Esophagus muscularis mucosa (tissue), 4 donors: ENCODE results near the gene CORO2B.

Experiments used
- EP300 ChIP-seq: sonication (generic); formaldehyde crosslinking; IDR thresholded peaks from one replicate; pipeline ENCODE4 v1.6.1; 2017; ENCODE audit warnings: antibody characterized with exemption
- POLR2A ChIP-seq: fragments of 450-650 bp; IDR thresholded peaks from one replicate; pipeline ENCODE4 v1.6.1; 2017; ENCODE audit warnings: antibody characterized with exemption, moderate library complexity, mild to moderate bottlenecking, low read depth
- POLR2AphosphoS5 ChIP-seq, 2 donors: sonication (generic); formaldehyde crosslinking; IDR thresholded peaks; one replicate each; pipeline ENCODE4 v1.6.1; 2017; ENCODE audit warnings: antibody characterized with exemption in 2 of 2
- TF ChIP-seq, protein P1 (sequence below), 3 experiments: fragments of 200-600 bp in 2 of 3; fragments of 450-650 bp in 1 of 3; sonication (generic) in 2 of 3; IDR thresholded peaks; one replicate each; pipeline ENCODE4 v1.5.1; 2017 to 2019; ENCODE audit warnings: antibody characterized with exemption in 3 of 3, mild to moderate bottlenecking in 2 of 3, moderate library complexity in 1 of 3

DNA sequence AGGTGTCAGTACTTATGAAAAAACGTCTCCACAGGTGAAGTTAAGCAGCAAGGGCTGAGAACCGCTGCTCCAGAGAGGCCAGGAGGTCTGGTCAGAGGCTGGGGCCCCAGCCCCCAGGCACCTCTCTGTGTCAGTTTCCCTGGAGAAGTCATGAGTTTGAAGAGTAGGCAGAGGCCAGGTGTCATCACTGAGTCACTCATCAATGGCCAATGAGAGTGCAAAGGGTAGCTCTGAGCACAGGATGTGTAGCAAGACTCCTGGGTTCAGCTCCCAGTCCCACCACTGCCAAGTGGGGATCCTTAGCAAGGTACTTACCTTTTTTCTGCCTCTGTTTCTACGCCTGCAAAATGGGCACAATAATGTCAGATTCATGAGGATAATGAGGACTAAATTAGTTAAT lies 47.9 kb downstream of the CORO2B start:
- TF ChIP-seq POLR2AphosphoS5 (IDR thresholded peaks at IDR 0.05) (no peak), EP300 (no peak), POLR2A (no peak)
- TF ChIP-seq, protein P1, sequence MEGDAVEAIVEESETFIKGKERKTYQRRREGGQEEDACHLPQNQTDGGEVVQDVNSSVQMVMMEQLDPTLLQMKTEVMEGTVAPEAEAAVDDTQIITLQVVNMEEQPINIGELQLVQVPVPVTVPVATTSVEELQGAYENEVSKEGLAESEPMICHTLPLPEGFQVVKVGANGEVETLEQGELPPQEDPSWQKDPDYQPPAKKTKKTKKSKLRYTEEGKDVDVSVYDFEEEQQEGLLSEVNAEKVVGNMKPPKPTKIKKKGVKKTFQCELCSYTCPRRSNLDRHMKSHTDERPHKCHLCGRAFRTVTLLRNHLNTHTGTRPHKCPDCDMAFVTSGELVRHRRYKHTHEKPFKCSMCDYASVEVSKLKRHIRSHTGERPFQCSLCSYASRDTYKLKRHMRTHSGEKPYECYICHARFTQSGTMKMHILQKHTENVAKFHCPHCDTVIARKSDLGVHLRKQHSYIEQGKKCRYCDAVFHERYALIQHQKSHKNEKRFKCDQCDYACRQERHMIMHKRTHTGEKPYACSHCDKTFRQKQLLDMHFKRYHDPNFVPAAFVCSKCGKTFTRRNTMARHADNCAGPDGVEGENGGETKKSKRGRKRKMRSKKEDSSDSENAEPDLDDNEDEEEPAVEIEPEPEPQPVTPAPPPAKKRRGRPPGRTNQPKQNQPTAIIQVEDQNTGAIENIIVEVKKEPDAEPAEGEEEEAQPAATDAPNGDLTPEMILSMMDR (IDR thresholded peaks at IDR 0.05): no peak
